ENCODE results near the gene ZNF385B. TPM values are rescaled to one million over a fixed set of nuclear protein-coding genes. Genes with fewer than 3 reads are reported as not detected.

ZNF385B gene
- total RNA-seq, 1 experiment from 2014 or later: 0.28 TPM

- ChIA-PET CTCF (no interaction called here), POLR2A (no interaction called here)
- intact Hi-C loops (cut with micrococcal nuclease; ENCODE audit: unreplicated experiment): no loop called here
- BruUV-seq (replicated peaks): no TSS peak
- ATAC-seq (no peak), DNase-seq (ENCODE audit: low read depth, low spot score) (no peak)
- Histone ChIP-seq H3K27me3 (ENCODE audit: control insufficient read depth, insufficient read depth, low read length) (no peaks in the 10 kb centered on the region; the same call in 1 of the 2 replicates), H3K4me1 (ENCODE audit: control insufficient read depth, insufficient read depth, low read length) (no peaks in the 10 kb centered on the region), H3K27ac (ENCODE audit: low read length) (no peak overlapping the region), H3K4me3 (ENCODE audit: low read depth in 2 of 2, low read length in 2 of 2) (no peak overlapping the region), H3K9me3 (ENCODE audit: control insufficient read depth, insufficient read depth, low read depth, low read length) (no peaks in the 10 kb centered on the region), H3K36me3 (ENCODE audit: control insufficient read depth, insufficient read depth, low read length) (no peaks in the 10 kb centered on the region)
- in situ Hi-C loops (cut with HindIII; ENCODE audit: low pct_unique_long_range_greater_than_20kb, low sequenced_read_pairs): no loop called here
- TF ChIP-seq REST (IDR thresholded peaks at IDR 0.05; ENCODE audit: insufficient read depth in 1 of 2, low read depth in 2 of 2, low read length in 1 of 2) (no peak), POLR2AphosphoS5 (IDR thresholded peaks at IDR 0.05; ENCODE audit: low read depth, low read length) (no peak), TCF7L2 (IDR thresholded peaks at IDR 0.05; ENCODE audit: low read depth, low read length) (no peak)
Measured at GRCh38 chr2:179441551-179441950, 419.9 kb downstream of the ZNF385B start.

- no peaks in the 10 kb centered on the region; the same call in 1 of the 2 replicates for H3K27me3 ChIP-seq (ENCODE audit: control insufficient read depth, insufficient read depth, low read length)
- no peak overlapping the region for H3K4me3 ChIP-seq (ENCODE audit: low read depth in 2 of 2, low read length in 2 of 2)
- no peak for TF ChIP-seq REST (IDR thresholded peaks at IDR 0.05; ENCODE audit: insufficient read depth in 1 of 2, low read depth in 2 of 2, low read length in 1 of 2)
- peak; percentile 72 for TF ChIP-seq CTCF (IDR thresholded peaks at IDR 0.05)
- no peak for TF ChIP-seq TCF7L2 (IDR thresholded peaks at IDR 0.05; ENCODE audit: low read depth, low read length)
- in situ Hi-C loops (cut with HindIII; ENCODE audit: low pct_unique_long_range_greater_than_20kb, low sequenced_read_pairs): no loop called here
- DNase-seq (ENCODE audit: low read depth, low spot score) (no peak), ATAC-seq (no peak)
- no peaks in the 10 kb centered on the region for H3K9me3 ChIP-seq (ENCODE audit: control insufficient read depth, insufficient read depth, low read depth, low read length)
- H3K27ac ChIP-seq (ENCODE audit: low read length): no peak overlapping the region
- intact Hi-C loops (cut with micrococcal nuclease; ENCODE audit: unreplicated experiment): no loop called here
- H3K4me1 ChIP-seq (ENCODE audit: control insufficient read depth, insufficient read depth, low read length): no peaks in the 10 kb centered on the region
- H3K36me3 ChIP-seq (ENCODE audit: control insufficient read depth, insufficient read depth, low read length): no peaks in the 10 kb centered on the region
- no TSS peak for BruUV-seq (replicated peaks)
- CTCF ChIA-PET: no interaction called here
- POLR2A ChIA-PET: no interaction called here
Measured at GRCh38 chr2:179440642-179441251, 420.7 kb downstream of the ZNF385B start.

Data from Panc1 (cell line).